Mesendoderm (in vitro differentiated cells): ENCODE data around the gene TNFSF18.

Source experiments
- DNase-seq: peaks from one replicate; pipeline ENCODE4 v3.0.0; 2013
- H2AK5ac ChIP-seq: 2 replicates; pipeline ENCODE4 v1.6.1; 2013; ENCODE audit warnings: low read length, inconsistent platforms
- H2BK120ac ChIP-seq: 2 replicates; pipeline ENCODE4 v1.6.1; 2013; ENCODE audit warnings: low read depth, mild to moderate bottlenecking, low read length, moderate library complexity, mixed read lengths
- H2BK15ac ChIP-seq: replicated peaks from 2 replicates; pipeline ENCODE4 v1.6.1; 2013; ENCODE audit warnings: low read depth, mild to moderate bottlenecking, moderate library complexity
- H2BK5ac ChIP-seq: 2 replicates; pipeline ENCODE4 v1.6.1; 2013; ENCODE audit warnings: low read length, inconsistent platforms
- H3K18ac ChIP-seq: 2 replicates; pipeline ENCODE4 v1.6.1; 2013; ENCODE audit warnings: mild to moderate bottlenecking, low read length, mixed read lengths
- H3K23ac ChIP-seq: one replicate; pipeline ENCODE4 v1.6.1; 2013; ENCODE audit warnings: low read length
- H3K27ac ChIP-seq: 2 replicates; pipeline ENCODE4 v1.5.1; 2013; ENCODE audit warnings: low read depth, mild to moderate bottlenecking, inconsistent platforms, low read length, moderate library complexity
- H3K27me3 ChIP-seq: 2 replicates; pipeline ENCODE4 v1.6.1; 2013; ENCODE audit warnings: low read length, control low read depth, mild to moderate bottlenecking, inconsistent platforms; ENCODE audit not compliant: insufficient read depth, poor library complexity
- H3K36me3 ChIP-seq: 2 replicates; pipeline ENCODE4 v1.6.1; 2013; ENCODE audit warnings: low read length, inconsistent platforms; ENCODE audit not compliant: control insufficient read depth, insufficient read depth
- H3K4ac ChIP-seq: one replicate; pipeline ENCODE4 v1.6.1; 2013; ENCODE audit warnings: low read depth, mild to moderate bottlenecking, low read length, moderate library complexity
- H3K4me1 ChIP-seq: 2 replicates; pipeline ENCODE4 v1.6.1; 2013; ENCODE audit warnings: low read depth, low read length, inconsistent platforms; ENCODE audit not compliant: control insufficient read depth
- H3K4me2 ChIP-seq: 2 replicates; pipeline ENCODE4 v1.6.1; 2013; ENCODE audit warnings: low read length
- H3K4me3 ChIP-seq: 2 replicates; pipeline ENCODE4 v1.5.1; 2013; ENCODE audit warnings: mild to moderate bottlenecking, low read length
- H3K56ac ChIP-seq: one replicate; pipeline ENCODE4 v1.6.1; 2013; ENCODE audit warnings: low read length
- H3K79me1 ChIP-seq: 2 replicates; pipeline ENCODE4 v1.6.1; 2013; ENCODE audit warnings: low read length, inconsistent platforms
- H3K79me2 ChIP-seq: 2 replicates; pipeline ENCODE4 v1.6.1; 2013; ENCODE audit warnings: mild to moderate bottlenecking, low read length; ENCODE audit not compliant: control insufficient read depth, insufficient read depth
- H3K9ac ChIP-seq: 2 replicates; pipeline ENCODE4 v1.6.1; 2013; ENCODE audit warnings: low read length, inconsistent platforms
- H4K5ac ChIP-seq: one replicate; pipeline ENCODE4 v1.6.1; 2013; ENCODE audit warnings: low read length
- H4K8ac ChIP-seq: one replicate; pipeline ENCODE4 v1.6.1; 2013; ENCODE audit warnings: low read depth, mild to moderate bottlenecking, control low read depth, low read length, moderate library complexity
- WGBS: extraction: QIAGEN DNeasy Blood & Tissue Kit; methylation state at CpG from one replicate; pipeline ENCODE4 v1.1.7; 2013; ENCODE audit warnings: low lambda C conversion rate, missing lambda C conversion rate; ENCODE audit not compliant: insufficient coverage; ENCODE audit errors: extremely low coverage; 5-methylcytosine and 5-hydroxymethylcytosine counted together

Gene TNFSF18

GRCh38 chr1:173014160-173014559 is 36.6 kb downstream of the TNFSF18 start:
- H3K36me3 ChIP-seq = no peaks in the 10 kb centered on the region
- H4K8ac ChIP-seq = no peak overlapping the region
- H3K27me3 ChIP-seq = no peaks in the 10 kb centered on the region
- H4K5ac ChIP-seq = no peak overlapping the region
- no peaks in the 10 kb centered on the region for H3K79me2 ChIP-seq
- H2BK120ac ChIP-seq = no peak overlapping the region
- H3K4me2 ChIP-seq = no peak overlapping the region
- no peak overlapping the region for H2BK15ac ChIP-seq
- no peak overlapping the region for H3K23ac ChIP-seq
- no peaks in the 10 kb centered on the region for H3K4me1 ChIP-seq
- H3K27ac ChIP-seq = no peak overlapping the region
- no peak overlapping the region for H3K18ac ChIP-seq
- H3K9ac ChIP-seq = no peak overlapping the region
- no CpG with 5 or more reads among the region's 1 CpG for WGBS
- no peak for DNase-seq
- H2BK5ac ChIP-seq = no peak overlapping the region
- no peak overlapping the region for H3K4me3 ChIP-seq
- no peak overlapping the region for H3K4ac ChIP-seq
- no peak overlapping the region for H3K56ac ChIP-seq
- H2AK5ac ChIP-seq = no peak overlapping the region
- no peaks in the 10 kb centered on the region for H3K79me1 ChIP-seq

- Histone ChIP-seq H2BK5ac (no peak overlapping the region), H3K9ac (no peak overlapping the region), H3K4me3 (no peak overlapping the region), H3K4ac (no peak overlapping the region), H3K79me1 (no peaks in the 10 kb centered on the region), H3K27ac (no peak overlapping the region), H3K18ac (no peak overlapping the region), H2BK15ac (no peak overlapping the region), H3K27me3 (no peaks in the 10 kb centered on the region), H2BK120ac (no peak overlapping the region), H4K5ac (no peak overlapping the region), H4K8ac (no peak overlapping the region), H3K79me2 (no peaks in the 10 kb centered on the region), H2AK5ac (no peak overlapping the region), H3K4me1 (no peaks in the 10 kb centered on the region), H3K4me2 (no peak overlapping the region), H3K36me3 (no peaks in the 10 kb centered on the region), H3K23ac (no peak overlapping the region), H3K56ac (no peak overlapping the region)
- WGBS = no CpG with 5 or more reads among the region's 1 CpG
- no peak for DNase-seq
Observed at GRCh38 chr1:173012126-173012525, 38.6 kb downstream of the TNFSF18 start.

- Histone ChIP-seq H3K18ac (no peak overlapping the region), H4K5ac (no peak overlapping the region), H2BK5ac (no peak overlapping the region), H3K4me3 (no peak overlapping the region), H2AK5ac (no peak overlapping the region), H3K79me1 (no peaks in the 10 kb centered on the region), H3K27ac (no peak overlapping the region), H4K8ac (no peak overlapping the region), H2BK120ac (no peak overlapping the region), H3K79me2 (no peaks in the 10 kb centered on the region), H3K23ac (no peak overlapping the region), H3K56ac (no peak overlapping the region), H3K4ac (no peak overlapping the region), H3K36me3 (no peaks in the 10 kb centered on the region), H2BK15ac (no peak overlapping the region), H3K4me2 (no peak overlapping the region), H3K4me1 (no peaks in the 10 kb centered on the region), H3K27me3 (no peaks in the 10 kb centered on the region), H3K9ac (no peak overlapping the region)
- no CpG with 5 or more reads among the region's 1 CpG for WGBS
- no peak for DNase-seq
Observed at GRCh38 chr1:173009597-173009996, 41.1 kb downstream of the TNFSF18 start.

GRCh38 chr1:173005196-173005864 is 45.4 kb downstream of the TNFSF18 start:
- no peak overlapping the region for H3K23ac ChIP-seq
- no peak overlapping the region for H2BK5ac ChIP-seq
- H2BK120ac ChIP-seq = no peak overlapping the region
- H3K4me2 ChIP-seq = no peak overlapping the region
- no peaks in the 10 kb centered on the region for H3K4me1 ChIP-seq
- no peak overlapping the region for H2AK5ac ChIP-seq
- no peak for DNase-seq
- H3K79me2 ChIP-seq = no peaks in the 10 kb centered on the region
- no peak overlapping the region for H3K56ac ChIP-seq
- no peaks in the 10 kb centered on the region for H3K27me3 ChIP-seq
- no peak overlapping the region for H3K4me3 ChIP-seq
- no peak overlapping the region for H3K9ac ChIP-seq
- no peak overlapping the region for H3K18ac ChIP-seq
- no peaks in the 10 kb centered on the region for H3K36me3 ChIP-seq
- WGBS = no CpG with 5 or more reads among the region's 2 CpGs
- no peak overlapping the region for H2BK15ac ChIP-seq
- H4K8ac ChIP-seq = no peak overlapping the region
- no peak overlapping the region for H3K4ac ChIP-seq
- H3K79me1 ChIP-seq = no peaks in the 10 kb centered on the region
- H3K27ac ChIP-seq = no peak overlapping the region
- H4K5ac ChIP-seq = no peak overlapping the region

- no peak overlapping the region for H3K4me3 ChIP-seq
- H2BK5ac ChIP-seq = no peak overlapping the region
- DNase-seq = no peak
- no peak overlapping the region for H2BK120ac ChIP-seq
- H3K79me1 ChIP-seq = no peaks in the 10 kb centered on the region
- H3K79me2 ChIP-seq = no peaks in the 10 kb centered on the region
- H2AK5ac ChIP-seq = no peak overlapping the region
- no peak overlapping the region for H4K8ac ChIP-seq
- no peak overlapping the region for H3K9ac ChIP-seq
- H3K56ac ChIP-seq = no peak overlapping the region
- no peak overlapping the region for H3K18ac ChIP-seq
- H4K5ac ChIP-seq = no peak overlapping the region
- H3K27me3 ChIP-seq = no peaks in the 10 kb centered on the region
- no peak overlapping the region for H3K27ac ChIP-seq
- H2BK15ac ChIP-seq = no peak overlapping the region
- H3K4me2 ChIP-seq = no peak overlapping the region
- no CpG with 5 or more reads among the region's 6 CpGs for WGBS
- no peaks in the 10 kb centered on the region for H3K4me1 ChIP-seq
- no peaks in the 10 kb centered on the region for H3K36me3 ChIP-seq
- no peak overlapping the region for H3K4ac ChIP-seq
- H3K23ac ChIP-seq = no peak overlapping the region
Observed at GRCh38 chr1:173002891-173003838, 47.6 kb downstream of the TNFSF18 start.
